Smooth muscle cell (in vitro differentiated cells): ENCODE measurements around the gene ACACB. TPM values are rescaled to one million over a fixed set of nuclear protein-coding genes. Genes with fewer than 3 reads are reported as not detected.

Experiments used
- DNase-seq: peaks from one replicate; lab custom pipeline; 2025; ENCODE audit not compliant: unreplicated experiment; lab: John Stamatoyannopoulos, UW
- H2AFZ ChIP-seq: fragments of 200-600 bp; sonication (generic); 2 replicates; pipeline ENCODE4 v1.6.0; 2016; ENCODE audit warnings: antibody characterized with exemption, low read depth, mild to moderate bottlenecking
- H3F3A ChIP-seq: fragments of 200-600 bp; sonication (generic); 2 replicates; pipeline ENCODE4 v1.6.0; 2017; ENCODE audit warnings: antibody characterized with exemption, low read depth
- H3K27ac ChIP-seq: fragments of 200-600 bp; sonication (generic); 2 replicates; pipeline ENCODE4 v1.5.1; 2016; ENCODE audit warnings: low read depth, mild to moderate bottlenecking
- H3K27me3 ChIP-seq: fragments of 200-600 bp; sonication (generic); 2 replicates; pipeline ENCODE4 v1.6.1; 2016; ENCODE audit warnings: low read depth, mild to moderate bottlenecking
- H3K36me3 ChIP-seq: fragments of 200-600 bp; sonication (generic); 2 replicates; pipeline ENCODE4 v1.5.1; 2016; ENCODE audit warnings: low read depth
- H3K4me1 ChIP-seq: fragments of 200-600 bp; sonication (generic); 2 replicates; pipeline ENCODE4 v1.5.1; 2016; ENCODE audit warnings: low read depth
- H3K4me2 ChIP-seq: fragments of 200-600 bp; sonication (generic); 2 replicates; pipeline ENCODE4 v1.6.0; 2016; ENCODE audit warnings: mild to moderate bottlenecking
- H3K4me3 ChIP-seq: fragments of 200-600 bp; sonication (generic); 2 replicates; pipeline ENCODE4 v1.5.1; 2016; ENCODE audit warnings: mild to moderate bottlenecking
- H3K79me2 ChIP-seq: fragments of 200-600 bp; sonication (generic); 2 replicates; pipeline ENCODE4 v1.6.0; 2016; ENCODE audit warnings: low read depth, mild to moderate bottlenecking
- H3K9ac ChIP-seq: fragments of 200-600 bp; sonication (generic); 2 replicates; pipeline ENCODE4 v1.6.0; 2016; ENCODE audit warnings: low read depth
- H3K9me3 ChIP-seq: fragments of 200-600 bp; sonication (generic); replicated peaks from 2 replicates; pipeline ENCODE4 v1.5.1; 2016; ENCODE audit warnings: low read depth
- H4K20me1 ChIP-seq: fragments of 200-600 bp; sonication (generic); 2 replicates; pipeline ENCODE4 v1.6.0; 2016; ENCODE audit warnings: low read depth
- CTCF ChIP-seq: fragments of 200-600 bp; sonication (generic); IDR thresholded peaks from 2 replicates; pipeline ENCODE4 v1.5.1; 2017; ENCODE audit warnings: borderline replicate concordance, mild to moderate bottlenecking, antibody characterized with exemption; ENCODE audit not compliant: insufficient read depth, poor library complexity, severe bottlenecking
- WGBS: methylation state at CpG from one replicate; pipeline ENCODE4 v1.1.7; 2016; ENCODE audit warnings: low lambda C conversion rate; 5-methylcytosine and 5-hydroxymethylcytosine counted together
- polyA plus RNA-seq: library from polyadenylated mRNA; unstranded; fragments of >200 nt; fragmentation: Nextera tagmentation; extraction: Ambion mirVana; gene quantifications from 2 replicates; pipeline ENCODE4 v1.2.1, GENCODE V29; 2016
- total RNA-seq: library from RNA; depleted of rRNA; stranded (reverse); fragments of >200 nt; gene quantifications from 2 replicates; pipeline ENCODE4 v1.2.3, GENCODE V29; 2014

Gene ACACB
- total and polyA plus RNA-seq, 2 experiments from 2014 or later, result 0.58 to 2.0 TPM

- H3K4me3 ChIP-seq, result no peak overlapping the region
- no peaks in the 10 kb centered on the region for H3K27me3 ChIP-seq
- no peaks in the 10 kb centered on the region for H3F3A ChIP-seq
- H3K9ac ChIP-seq, result no peak overlapping the region
- no peak overlapping the region for H2AFZ ChIP-seq
- no peaks in the 10 kb centered on the region for H3K9me3 ChIP-seq
- no peaks in the 10 kb centered on the region for H3K4me1 ChIP-seq
- TF ChIP-seq CTCF, result no peak
- no peaks in the 10 kb centered on the region for H3K36me3 ChIP-seq
- no peak overlapping the region for H3K4me2 ChIP-seq
- WGBS, result 93% methylated on average over 7 of the region's 7 CpGs
- DNase-seq, result no peak
- no peaks in the 10 kb centered on the region for H4K20me1 ChIP-seq
- H3K27ac ChIP-seq, result no peak overlapping the region
- no peaks in the 10 kb centered on the region for H3K79me2 ChIP-seq
These were observed 116.3 kb downstream of the ACACB start for GRCh38 chr12:109232731-109233130.

GRCh38 chr12:109234012-109234411, 117.6 kb downstream of the ACACB start:
- Histone ChIP-seq H3K4me1 (no peaks in the 10 kb centered on the region), H3F3A (no peaks in the 10 kb centered on the region), H2AFZ (no peak overlapping the region), H3K4me3 (no peak overlapping the region), H4K20me1 (no peaks in the 10 kb centered on the region), H3K36me3 (no peaks in the 10 kb centered on the region), H3K9me3 (no peaks in the 10 kb centered on the region), H3K27ac (no peak overlapping the region), H3K79me2 (no peaks in the 10 kb centered on the region), H3K4me2 (no peak overlapping the region), H3K9ac (no peak overlapping the region), H3K27me3 (no peaks in the 10 kb centered on the region)
- no peak for DNase-seq
- WGBS, result 89% methylated on average over 15 of the region's 15 CpGs
- TF ChIP-seq CTCF, result no peak

- no peaks in the 10 kb centered on the region for H3K27me3 ChIP-seq
- no peak overlapping the region for H3K27ac ChIP-seq
- no peak overlapping the region for H3K9ac ChIP-seq
- H4K20me1 ChIP-seq, result no peaks in the 10 kb centered on the region
- H3K4me1 ChIP-seq, result no peaks in the 10 kb centered on the region
- DNase-seq, result no peak
- no peaks in the 10 kb centered on the region for H3F3A ChIP-seq
- no peak for TF ChIP-seq CTCF
- H3K4me3 ChIP-seq, result no peak overlapping the region
- no peak overlapping the region for H3K4me2 ChIP-seq
- no peaks in the 10 kb centered on the region for H3K9me3 ChIP-seq
- 94% methylated on average over 6 of the region's 6 CpGs for WGBS
- no peaks in the 10 kb centered on the region for H3K36me3 ChIP-seq
- no peaks in the 10 kb centered on the region for H3K79me2 ChIP-seq
- H2AFZ ChIP-seq, result no peak overlapping the region
These were observed 119.9 kb downstream of the ACACB start for GRCh38 chr12:109236257-109236656.

- Histone ChIP-seq H3K79me2 (no peaks in the 10 kb centered on the region), H3K4me3 (no peak overlapping the region), H3K36me3 (no peaks in the 10 kb centered on the region), H3K4me2 (no peak overlapping the region), H3K27me3 (no peaks in the 10 kb centered on the region), H3K4me1 (no peaks in the 10 kb centered on the region), H3F3A (no peaks in the 10 kb centered on the region), H3K27ac (no peak overlapping the region), H3K9ac (no peak overlapping the region), H4K20me1 (no peaks in the 10 kb centered on the region), H3K9me3 (no peaks in the 10 kb centered on the region), H2AFZ (no peak overlapping the region)
- DNase-seq, result no peak
- WGBS, result 58% methylated on average over 4 of the region's 4 CpGs
- no peak for TF ChIP-seq CTCF
These were observed 122.8 kb downstream of the ACACB start for GRCh38 chr12:109239179-109239578.
